GM23338 (cell line): ENCODE measurements around the gene ANKRD31. TPM values are rescaled to one million over a fixed set of nuclear protein-coding genes. Genes with fewer than 3 reads are reported as not detected.

Source experiments
- ATAC-seq: fragments of 200-7000 bp; cut with Tn5 transposase; 3 replicates; pipeline ENCODE4 v1.9.1; 2020
- DNase-seq: peaks from one replicate; pipeline ENCODE4 v3.0.0-alpha.2; 2015; ENCODE audit warnings: low spot score
- H2AFZ ChIP-seq: fragments of 200-600 bp; sonication (generic); 2 replicates; pipeline ENCODE4 v1.8.0; 2016; ENCODE audit warnings: antibody characterized with exemption, mild to moderate bottlenecking, moderate library complexity
- H3F3A ChIP-seq: fragments of 200-600 bp; sonication (generic); replicated peaks from 2 replicates; pipeline ENCODE4 v1.8.0; 2017; ENCODE audit warnings: antibody characterized with exemption, mixed run types, low read depth
- H3K27ac ChIP-seq: fragments of 200-600 bp; sonication (generic); 2 replicates; pipeline ENCODE4 v1.6.1; 2016; ENCODE audit warnings: low read depth
- H3K27me3 ChIP-seq: fragments of 200-600 bp; sonication (generic); 2 replicates; pipeline ENCODE4 v1.8.0; 2016; ENCODE audit warnings: mild to moderate bottlenecking, mixed run types, moderate library complexity; ENCODE audit not compliant: insufficient read depth
- H3K36me3 ChIP-seq: fragments of 200-600 bp; sonication (generic); 2 replicates; pipeline ENCODE4 v1.8.0; 2016; ENCODE audit warnings: mild to moderate bottlenecking; ENCODE audit not compliant: insufficient read depth
- H3K4me1 ChIP-seq: fragments of 200-600 bp; sonication (generic); 2 replicates; pipeline ENCODE4 v1.8.0; 2016; ENCODE audit warnings: mild to moderate bottlenecking, moderate library complexity; ENCODE audit not compliant: insufficient read depth
- H3K4me2 ChIP-seq: fragments of 200-600 bp; sonication (generic); 2 replicates; pipeline ENCODE4 v1.7.1; 2017; ENCODE audit warnings: mixed run types
- H3K4me3 ChIP-seq: fragments of 200-600 bp; sonication (generic); 2 replicates; pipeline ENCODE4 v1.6.1; 2016; ENCODE audit warnings: mixed run types
- H3K79me2 ChIP-seq: fragments of 200-600 bp; sonication (generic); replicated peaks from 2 replicates; pipeline ENCODE4 v1.8.0; 2017; ENCODE audit warnings: mild to moderate bottlenecking; ENCODE audit not compliant: insufficient read depth
- H3K9me2 ChIP-seq: fragments of 200-600 bp; sonication (generic); 2 replicates; pipeline ENCODE4 v1.8.0; 2017; ENCODE audit not compliant: insufficient read depth
- H4K20me1 ChIP-seq: fragments of 200-600 bp; sonication (generic); replicated peaks from 2 replicates; pipeline ENCODE4 v1.8.0; 2017; ENCODE audit warnings: mild to moderate bottlenecking; ENCODE audit not compliant: insufficient read depth
- H3K27ac Mint-ChIP-seq: 2 replicates; pipeline ENCODE4 v1.8.0; 2020; ENCODE audit warnings: inconsistent platforms, mild to moderate bottlenecking, moderate library complexity, mixed read lengths
- H3K27me3 Mint-ChIP-seq: 3 replicates; pipeline ENCODE4 v1.8.0; 2022; ENCODE audit warnings: low read depth, mild to moderate bottlenecking, moderate library complexity, mixed read lengths, inconsistent platforms; ENCODE audit not compliant: insufficient read depth, poor library complexity
- H3K36me3 Mint-ChIP-seq: 3 replicates; pipeline ENCODE4 v1.8.0; 2021; ENCODE audit warnings: low read depth, mild to moderate bottlenecking, inconsistent platforms, moderate library complexity, mixed read lengths
- H3K4me1 Mint-ChIP-seq: 3 replicates; pipeline ENCODE4 v1.8.0; 2020; ENCODE audit warnings: mild to moderate bottlenecking, inconsistent platforms, mixed read lengths
- H3K4me3 Mint-ChIP-seq: 3 replicates; pipeline ENCODE4 v1.8.0; 2021; ENCODE audit warnings: moderate library complexity, mild to moderate bottlenecking, inconsistent platforms, mixed read lengths
- H3K9me3 Mint-ChIP-seq: 3 replicates; pipeline ENCODE4 v1.8.0; 2020; ENCODE audit warnings: moderate library complexity, mild to moderate bottlenecking, inconsistent platforms, mixed read lengths
- CREB1 ChIP-seq: fragments of 250-450 bp; sonication (Bioruptor Pico); IDR thresholded peaks from 2 replicates; pipeline ENCODE4 v1.5.0; 2020; ENCODE audit warnings: low read depth, mild to moderate bottlenecking, moderate library complexity
- CTCF ChIP-seq, 2 experiments: fragments of 200-600 bp in 1 of 2; sonication (generic) in 1 of 2; conservative IDR thresholded peaks; 2 replicates each; pipeline versions ENCODE4 v1.5.1 to v1.6.1; 2016 to 2017; ENCODE audit warnings: antibody characterized with exemption in 2 of 2, low read depth in 2 of 2, mild to moderate bottlenecking in 2 of 2, moderate library complexity in 1 of 2
- ETS1 ChIP-seq: IDR thresholded peaks from 2 replicates; pipeline ENCODE4 v1.6.1; 2016; ENCODE audit warnings: antibody characterized with exemption
- EZH2 ChIP-seq: fragments of 200-600 bp; sonication (generic); IDR thresholded peaks from one replicate; pipeline ENCODE4 v1.8.0; 2017; ENCODE audit warnings: antibody characterized with exemption, mild to moderate bottlenecking, low read depth; ENCODE audit not compliant: unreplicated experiment
- EZH2phosphoT487 ChIP-seq: fragments of 200-600 bp; sonication (generic); IDR thresholded peaks from one replicate; pipeline ENCODE4 v1.8.1; 2018; ENCODE audit warnings: antibody characterized with exemption; ENCODE audit not compliant: unreplicated experiment
- JUNB ChIP-seq: IDR thresholded peaks from one replicate; pipeline ENCODE4 v1.6.1; 2016; ENCODE audit warnings: antibody characterized with exemption; ENCODE audit not compliant: unreplicated experiment
- NANOG ChIP-seq: IDR thresholded peaks from 2 replicates; pipeline ENCODE4 v1.6.1; 2016; ENCODE audit warnings: antibody characterized with exemption, borderline replicate concordance
- REST ChIP-seq: IDR thresholded peaks from one replicate; pipeline ENCODE4 v1.6.1; 2018; ENCODE audit warnings: antibody characterized with exemption; ENCODE audit not compliant: unreplicated experiment
- STAT1 ChIP-seq: IDR thresholded peaks from one replicate; pipeline ENCODE4 v1.6.1; 2016; ENCODE audit warnings: antibody characterized with exemption; ENCODE audit not compliant: unreplicated experiment
- ZNF114 ChIP-seq: fragments of 250-450 bp; sonication (Bioruptor Pico); IDR thresholded peaks from 2 replicates; pipeline ENCODE4 v1.5.0; 2020; ENCODE audit warnings: mild to moderate bottlenecking, moderate library complexity
- ZNF331 ChIP-seq: fragments of 250-450 bp; sonication (Bioruptor Pico); IDR thresholded peaks from 2 replicates; pipeline ENCODE4 v1.5.0; 2020; ENCODE audit warnings: low read depth, mild to moderate bottlenecking, moderate library complexity
- ZNF462 ChIP-seq: fragments of 250-450 bp; sonication (Bioruptor Pico); IDR thresholded peaks from 2 replicates; pipeline ENCODE4 v1.5.0; 2020; ENCODE audit warnings: mild to moderate bottlenecking, moderate library complexity
- polyA plus RNA-seq: library from polyadenylated mRNA; unstranded; fragments of >200 nt; fragmentation: Nextera tagmentation; extraction: Ambion mirVana; gene quantifications from 2 replicates; pipeline ENCODE4 v1.2.1, GENCODE V29; 2016
- total RNA-seq: library from RNA; depleted of rRNA; stranded (reverse); fragments of >200 nt; shearing (Covaris generic); gene quantifications from 2 replicates; pipeline ENCODE4 v1.2.3, GENCODE V29; 2014

Gene ANKRD31
- total and polyA plus RNA-seq, 2 experiments from 2014 or later = 0.18 to 0.59 TPM

- H3K36me3 ChIP-seq = no peaks in the 10 kb centered on the region
- no peaks in the 10 kb centered on the region for H3K9me2 ChIP-seq
- no peak for DNase-seq
- H4K20me1 ChIP-seq = no peaks in the 10 kb centered on the region
- Mint-ChIP-seq H3K4me3 (no peak overlapping the region), H3K27me3 (no peaks in the 10 kb centered on the region), H3K27ac (no peak overlapping the region), H3K4me1 (peaks cover 9% of the 10 kb centered on the region), H3K9me3 (no peaks in the 10 kb centered on the region), H3K36me3 (no peaks in the 10 kb centered on the region)
- no peak overlapping the region for H3K27ac ChIP-seq
- no peak for ATAC-seq
- no peaks in the 10 kb centered on the region for H3K79me2 ChIP-seq
- no peaks in the 10 kb centered on the region for H3F3A ChIP-seq
- no peak overlapping the region for H2AFZ ChIP-seq
- H3K4me3 ChIP-seq = no peak overlapping the region
- no peaks in the 10 kb centered on the region for H3K27me3 ChIP-seq
- peaks cover 2% of the 10 kb centered on the region; the same call in 1 of the 2 replicates for H3K4me1 ChIP-seq
- H3K4me2 ChIP-seq = no peak overlapping the region
- TF ChIP-seq EZH2 (no peak), EZH2phosphoT487 (no peak), CREB1 (CRISPR knock-in tag) (no peak), CTCF (conservative IDR thresholded peaks at IDR 0.05; ENCODE audit: low read depth in 2 of 2) (no peak), REST (no peak), STAT1 (no peak), ETS1 (no peak), JUNB (no peak), ZNF114 (CRISPR knock-in tag) (no peak), NANOG (no peak), ZNF462 (CRISPR knock-in tag) (no peak), ZNF331 (CRISPR knock-in tag) (no peak)
Observed at GRCh38 chr5:75148051-75148450, 88.6 kb downstream of the ANKRD31 start.
